ENCODE data around the gene P2RX1.
"Not testable (repeated sequence)": the region's sequence is repeated elsewhere in the genome, so short reads cannot be mapped to it uniquely, and the experiment has no call there.

P2RX1 gene

GRCh38 chr17:3951420-3951819 is 35.2 kb upstream of the P2RX1 start:
- no peak for DNase-seq

DNA sequence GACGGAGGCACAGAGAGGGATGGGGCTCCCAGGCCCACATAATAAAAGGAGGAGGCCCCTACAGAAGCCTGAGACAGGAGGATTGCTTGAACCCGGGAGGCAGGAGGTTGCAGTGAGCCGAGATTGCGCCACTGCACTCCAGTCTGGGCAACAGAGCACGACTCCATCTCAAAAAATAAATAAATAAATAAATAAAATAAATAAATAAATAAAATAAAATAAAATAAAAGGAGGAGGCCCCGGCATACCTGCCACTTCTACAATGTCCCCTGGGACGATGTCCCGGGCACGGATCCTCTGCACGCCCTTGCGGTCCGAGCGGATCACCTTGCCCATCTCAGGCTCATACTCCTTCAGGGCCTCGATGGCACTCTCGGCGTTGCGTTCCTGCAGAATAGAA is 34.7 kb upstream of the P2RX1 start:
- DNase-seq: no peak

- DNase-seq: no peak
Observed at GRCh38 chr17:3950584-3950983, 34.3 kb upstream of the P2RX1 start.

DNA sequence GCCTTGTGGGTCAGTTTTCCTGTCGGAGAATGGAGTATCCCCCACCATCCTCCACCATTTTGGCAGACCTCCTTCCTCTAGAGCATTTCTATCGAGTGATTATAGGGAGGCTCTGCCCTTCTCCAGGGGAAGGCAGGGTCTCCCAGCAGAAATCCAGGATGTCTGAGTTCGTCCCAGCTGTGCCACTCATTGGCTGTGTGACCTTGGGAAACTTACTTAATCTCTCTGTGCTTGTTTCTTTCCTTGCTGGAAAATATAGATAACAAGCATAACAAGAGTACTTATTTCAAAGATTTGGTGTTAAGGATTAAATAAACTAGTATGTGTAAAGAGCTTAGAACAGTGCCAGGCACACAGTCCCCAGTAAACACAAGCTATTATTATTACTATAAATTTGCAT is 33.2 kb upstream of the P2RX1 start:
- no peak for DNase-seq

DNA sequence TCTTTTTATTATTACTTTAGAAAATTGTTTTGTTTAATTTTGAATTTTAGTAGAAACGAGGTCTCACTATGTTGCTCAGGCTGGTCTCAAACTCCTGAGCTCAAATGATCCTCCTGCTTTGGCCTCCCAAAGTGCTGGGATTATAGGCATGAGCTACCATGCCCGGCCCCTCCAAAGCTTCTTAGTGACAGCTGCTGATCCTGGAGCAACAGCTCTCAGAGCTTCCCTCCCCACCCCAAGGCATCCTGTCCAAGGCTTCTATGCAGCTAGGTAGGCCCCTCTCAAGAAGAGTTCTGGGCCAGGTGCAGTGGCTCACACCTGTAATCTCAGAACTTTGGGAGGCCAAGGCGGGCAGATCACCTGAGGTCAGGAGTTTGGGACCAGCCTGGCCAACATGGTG is 32.3 kb upstream of the P2RX1 start:
- not testable (repeated sequence) for DNase-seq

DNA sequence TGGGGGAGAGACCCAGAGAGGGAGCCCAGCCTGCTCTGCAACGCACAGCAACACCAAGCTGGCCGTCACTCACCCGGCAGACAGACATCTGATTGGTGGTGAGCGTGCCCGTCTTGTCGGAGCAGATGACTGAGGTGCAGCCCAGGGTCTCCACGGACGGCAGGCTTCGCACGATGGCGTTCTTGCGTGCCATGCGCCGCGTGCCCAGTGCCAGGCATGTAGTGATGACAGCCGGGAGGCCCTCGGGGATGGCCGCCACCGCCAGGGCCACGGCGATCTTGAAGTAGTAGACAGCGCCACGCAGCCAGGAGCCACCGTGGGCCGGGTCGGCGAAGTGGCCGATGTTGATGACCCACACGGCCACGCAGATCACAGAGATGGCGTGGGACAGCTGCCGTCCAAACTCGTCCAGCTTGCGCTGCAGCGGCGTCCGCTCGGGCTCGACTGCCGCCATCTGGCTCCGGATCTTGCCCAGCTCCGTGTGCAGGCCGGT is 31.1 kb upstream of the P2RX1 start:
- no peak for DNase-seq

DNA sequence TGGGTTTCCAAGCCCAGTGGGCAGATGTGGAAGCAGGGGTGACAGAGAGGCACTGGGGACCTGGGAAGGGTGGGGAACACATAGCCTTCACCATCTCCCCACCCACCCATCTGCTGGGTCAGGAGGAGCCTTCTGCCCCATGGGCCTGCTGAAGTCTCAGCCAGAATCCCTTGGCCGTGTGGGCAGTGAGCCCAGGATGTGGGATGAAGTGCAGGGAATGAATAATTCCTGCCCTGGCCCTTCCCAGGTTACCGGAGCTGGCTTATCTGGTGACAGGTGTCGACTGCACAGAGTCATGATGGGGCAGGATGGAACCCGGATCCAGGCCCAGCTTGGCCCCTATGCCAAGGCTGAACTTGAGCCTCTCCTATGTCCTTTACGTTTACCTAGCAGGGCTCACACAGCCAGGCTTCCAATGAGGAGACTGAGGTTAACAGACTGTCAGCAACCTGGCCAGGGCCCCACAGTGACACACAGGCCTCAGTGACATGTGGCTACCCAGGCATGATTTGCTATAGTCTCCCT is 30.5 kb upstream of the P2RX1 start:
- DNase-seq: no peak

GRCh38 chr17:3944485-3945388 is 28.5 kb upstream of the P2RX1 start:
- DNase-seq: peak in 1 of 2 donors; percentile 23

DNA sequence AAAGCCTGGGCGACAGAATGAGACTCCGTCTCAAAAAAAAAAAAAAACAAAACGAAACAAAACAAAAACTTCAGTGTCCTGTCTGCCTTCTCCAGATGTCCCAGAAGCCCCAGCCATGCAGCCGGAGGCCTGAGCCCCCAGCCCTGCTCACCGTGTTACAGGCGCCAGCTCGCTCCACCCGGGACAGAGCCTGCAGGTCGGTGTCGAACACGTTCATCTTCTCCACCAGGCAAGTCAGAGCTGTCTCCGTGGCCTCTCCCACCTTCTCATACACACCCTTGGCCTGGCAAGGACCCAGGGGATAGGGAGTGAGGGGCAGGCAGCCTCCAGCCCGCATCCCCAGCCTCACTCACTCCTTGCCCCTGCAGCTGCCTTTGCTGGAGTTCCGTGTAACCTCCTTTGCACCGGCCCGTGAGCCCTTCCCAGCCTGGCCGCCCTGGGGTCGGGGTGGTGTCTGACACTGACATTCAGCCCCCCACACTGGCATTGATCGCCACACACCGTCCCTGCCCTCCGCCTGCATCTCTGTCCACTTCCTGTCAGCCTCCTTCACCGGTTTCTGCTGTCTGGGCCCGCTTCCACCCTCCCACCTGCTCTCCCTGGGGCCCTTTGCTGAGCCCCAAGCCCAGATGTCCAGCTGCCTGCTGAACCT is 27.1 kb upstream of the P2RX1 start:
- DNase-seq: no peak

DNA sequence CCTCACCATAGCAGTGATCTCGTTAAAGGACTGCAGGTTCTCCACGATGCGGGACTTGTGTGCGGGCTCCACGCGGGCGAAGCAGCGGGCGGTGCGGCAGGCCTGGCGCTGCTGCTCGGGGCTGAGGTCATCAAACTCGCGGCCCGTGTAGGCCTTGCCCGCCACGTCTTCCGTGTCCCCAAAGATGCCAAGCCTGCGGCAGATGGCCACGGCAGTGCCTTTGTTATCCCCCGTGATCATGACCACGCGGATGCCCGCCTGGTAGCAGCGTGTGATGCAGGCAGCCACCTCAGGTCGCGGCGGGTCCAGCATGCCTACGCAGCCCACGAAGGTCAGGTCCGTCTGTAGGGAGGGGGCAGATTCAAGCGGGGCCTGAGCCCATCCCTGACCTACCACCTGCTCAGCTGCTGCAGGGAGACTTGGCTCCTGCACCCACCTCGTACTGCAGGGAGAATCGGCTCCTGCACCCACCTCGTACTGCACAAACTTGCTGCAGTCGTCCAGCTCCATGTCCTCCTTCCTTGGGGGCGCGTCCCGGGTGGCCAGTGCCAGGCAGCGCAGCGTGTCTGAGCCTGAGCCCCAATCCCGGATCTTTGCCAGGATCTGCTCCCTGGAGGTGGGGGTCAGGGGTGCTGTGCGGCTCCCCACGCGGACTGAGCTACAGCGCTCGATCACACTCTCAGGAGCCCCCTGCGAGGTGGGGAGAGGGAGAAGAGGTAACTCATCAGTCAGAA is 24.9 kb upstream of the P2RX1 start:
- DNase-seq: no peak

GRCh38 chr17:3937359-3937758 is 21.1 kb upstream of the P2RX1 start:
- no peak for DNase-seq

DNA sequence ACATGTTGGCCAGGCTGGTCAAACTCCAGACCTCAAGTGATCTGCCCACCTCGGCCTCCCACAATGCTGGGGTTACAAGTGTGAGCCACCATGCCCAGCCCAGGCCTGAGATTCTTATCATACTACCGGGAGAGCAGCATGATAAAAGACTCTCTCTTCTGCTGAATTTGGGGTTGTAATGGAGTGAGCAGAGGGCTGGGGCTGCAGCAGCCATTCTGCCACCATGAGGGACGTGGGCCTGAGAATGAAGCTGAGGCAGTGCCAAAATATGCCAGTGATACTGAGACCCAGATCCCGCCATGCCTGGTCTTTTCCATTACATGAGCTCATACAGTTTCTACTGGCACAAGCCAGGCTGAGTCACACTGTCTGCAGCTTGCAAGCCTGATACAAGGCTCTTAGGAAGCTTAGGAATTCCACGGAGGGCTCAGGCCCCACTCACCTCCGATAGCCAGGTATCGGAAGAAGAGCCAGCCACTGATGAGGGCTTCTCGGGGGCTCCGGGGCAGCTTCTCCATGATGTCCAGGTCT is 19.6 kb upstream of the P2RX1 start:
- DNase-seq: no peak

GRCh38 chr17:3935140-3935542 is 18.9 kb upstream of the P2RX1 start:
- peak; percentile 47 to 75 for DNase-seq

- no peak for DNase-seq
Observed at GRCh38 chr17:3929764-3930163, 13.5 kb upstream of the P2RX1 start.

- DNase-seq: peak; percentile 49 to 56
Observed at GRCh38 chr17:3929181-3929580, 12.9 kb upstream of the P2RX1 start.

GRCh38 chr17:3928406-3928805 is 12.1 kb upstream of the P2RX1 start:
- DNase-seq: no peak

GRCh38 chr17:3927628-3928340 is 11.5 kb upstream of the P2RX1 start:
- no peak for DNase-seq

- no peak for DNase-seq
Observed at GRCh38 chr17:3926860-3927627, 10.8 kb upstream of the P2RX1 start.

GRCh38 chr17:3925684-3926485 is 9.6 kb upstream of the P2RX1 start:
- DNase-seq: no peak

- no peak for DNase-seq
Observed at GRCh38 chr17:3924512-3925350, 8.5 kb upstream of the P2RX1 start.
